Ovary (tissue), 3 donors: ENCODE results near the gene NKAIN2.

Experiments used
- CTCF ChIP-seq, 3 donors: fragments of 450-650 bp in 2 of 3; fragments of 200-600 bp in 1 of 3; IDR thresholded peaks; one replicate each; pipeline versions ENCODE4 v1.5.1 to v1.8.0; 2016 to 2022; ENCODE audit warnings: antibody characterized with exemption in 3 of 3, mild to moderate bottlenecking in 1 of 3
- EP300 ChIP-seq: sonication (generic); formaldehyde crosslinking; IDR thresholded peaks from one replicate; pipeline ENCODE4 v1.6.1; 2017; ENCODE audit warnings: antibody characterized with exemption
- POLR2A ChIP-seq: fragments of 450-650 bp; IDR thresholded peaks from one replicate; pipeline ENCODE4 v1.6.1; 2017; ENCODE audit warnings: antibody characterized with exemption, mild to moderate bottlenecking, moderate library complexity
- donor health status: DM: no; HTN: no; CAD: no.

GRCh38 chr6:124825564-124825963, 1021.9 kb downstream of the NKAIN2 start:
- no peak for TF ChIP-seq POLR2A
- TF ChIP-seq CTCF (IDR thresholded peaks at IDR 0.05), result no peak
- TF ChIP-seq EP300, result no peak
